Keratinocyte (primary cell): Measurements from ENCODE around the gene PASD1. TPM values are rescaled to one million over a fixed set of nuclear protein-coding genes. Genes with fewer than 3 reads are reported as not detected.

Source experiments
- DNase-seq: peaks from one replicate; pipeline ENCODE4 v3.0.0-alpha.2; 2011; ENCODE audit warnings: low read depth, missing footprints, low spot score
- FAIRE-seq: peaks from 2 replicates; lab custom pipeline; 2011; peaks lifted over from hg19 to GRCh38; lab: Jason Lieb, UNC
- H2AFZ ChIP-seq: 2 replicates; pipeline ENCODE4 v1.6.0; 2012; ENCODE audit warnings: low read length, control low read depth, inconsistent platforms; ENCODE audit not compliant: control insufficient read depth
- H3K27ac ChIP-seq: 2 replicates; pipeline ENCODE4 v1.5.1; 2011; ENCODE audit warnings: low read length; ENCODE audit not compliant: control insufficient read depth, insufficient read depth
- H3K27me3 ChIP-seq: 3 replicates; pipeline ENCODE4 v1.6.0; 2011; ENCODE audit warnings: low read length; ENCODE audit not compliant: control insufficient read depth, insufficient read depth; ENCODE audit errors: extremely low read depth
- H3K36me3 ChIP-seq, 2 experiments: 2 replicates in 1 of 2; 3 replicates in 1 of 2; pipeline ENCODE4 v1.5.1; 2011; ENCODE audit warnings: low read length in 2 of 2, mild to moderate bottlenecking in 1 of 2; ENCODE audit not compliant: control insufficient read depth in 2 of 2, insufficient read depth in 2 of 2; ENCODE audit errors: extremely low read depth in 1 of 2
- H3K4me1 ChIP-seq: 3 replicates; pipeline ENCODE4 v1.5.1; 2011; ENCODE audit warnings: low read length; ENCODE audit not compliant: control insufficient read depth, insufficient read depth; ENCODE audit errors: extremely low read depth
- H3K4me2 ChIP-seq: 3 replicates; pipeline ENCODE4 v1.6.0; 2011; ENCODE audit warnings: low read depth, low read length; ENCODE audit not compliant: control insufficient read depth, insufficient read depth; ENCODE audit errors: extremely low read depth
- H3K4me3 ChIP-seq, 3 experiments: fragments of 200-600 bp in 1 of 3; sonication (generic) in 1 of 3; 2 replicates in 2 of 3; 3 replicates in 1 of 3; pipeline ENCODE4 v1.5.1; 2011 to 2016; ENCODE audit warnings: low read length in 3 of 3, mild to moderate bottlenecking in 3 of 3, control low read depth in 2 of 3, inconsistent platforms in 1 of 3, low read depth in 1 of 3, mixed read lengths in 1 of 3, mixed run types in 1 of 3, moderate library complexity in 1 of 3; ENCODE audit not compliant: control insufficient read depth in 2 of 3, insufficient read depth in 2 of 3; ENCODE audit errors: extremely low read depth in 1 of 3
- H3K79me2 ChIP-seq: 2 replicates; pipeline ENCODE4 v1.6.0; 2012; ENCODE audit warnings: low read length; ENCODE audit not compliant: control insufficient read depth, insufficient read depth
- H3K9ac ChIP-seq: 3 replicates; pipeline ENCODE4 v1.6.0; 2011; ENCODE audit warnings: low read length; ENCODE audit not compliant: control insufficient read depth, insufficient read depth; ENCODE audit errors: extremely low read depth
- H3K9me1 ChIP-seq: 3 replicates; pipeline ENCODE4 v1.6.0; 2011; ENCODE audit warnings: low read length; ENCODE audit not compliant: control insufficient read depth, insufficient read depth; ENCODE audit errors: extremely low read depth
- H3K9me3 ChIP-seq: 2 replicates; pipeline ENCODE4 v1.5.1; 2012; ENCODE audit warnings: low read depth, low read length; ENCODE audit not compliant: control insufficient read depth
- H4K20me1 ChIP-seq: 3 replicates; pipeline ENCODE4 v1.6.0; 2011; ENCODE audit warnings: low read length; ENCODE audit not compliant: control insufficient read depth, insufficient read depth; ENCODE audit errors: extremely low read depth
- CTCF ChIP-seq, 3 experiments: IDR thresholded peaks in 1 of 3; conservative IDR thresholded peaks in 1 of 3; optimal IDR thresholded peaks in 1 of 3; 2 replicates in 2 of 3; 3 replicates in 1 of 3; pipeline versions ENCODE3 to v1.5.1; 2011; ENCODE audit warnings: low read length in 3 of 3, mild to moderate bottlenecking in 3 of 3, moderate library complexity in 2 of 3, control low read depth in 1 of 3, inconsistent platforms in 1 of 3; ENCODE audit not compliant: insufficient read depth in 2 of 3; ENCODE audit errors: extremely low read depth in 1 of 3
- EZH2 ChIP-seq: IDR thresholded peaks from one replicate; pipeline ENCODE4 v1.6.1; 2012; ENCODE audit warnings: inconsistent platforms, mild to moderate bottlenecking, low read length, moderate library complexity
- dilution Hi-C: fragments of 300-500 bp; cut with MboI; formaldehyde crosslinking; loops from one replicate; pipeline ENCODE4 v1.7.0; 2020; ENCODE audit warnings: low sequenced_read_pairs; ENCODE audit not compliant: extremely low pct_ligation_motif_present
- polyA plus RNA-seq, 5 experiments: library from polyadenylated mRNA; depleted of rRNA in 3 of 5; stranded (reverse) in 3 of 5; stranded (forward) in 1 of 5; unstranded in 1 of 5; fragments of >200 nt; gene quantifications; 1 replicate in 1 of 5; 2 replicates in 3 of 5; 3 replicates in 1 of 5; pipeline versions ENCODE4 v1.2.1 to v1.2.3, GENCODE V29; 2011 to 2012; ENCODE audit warnings: missing spikeins in 2 of 5, low read depth in 1 of 5, low replicate concordance in 1 of 5

PASD1 gene
- polyA plus RNA-seq, 1 donor (not counting 4 experiments of a cell fraction or from before 2014, with no cell fraction given), result not detected

- Histone ChIP-seq H3K27me3 (no peaks in the 10 kb centered on the region), H3K4me3 (no peak overlapping the region), H2AFZ (no peak overlapping the region), H3K9ac (no peak overlapping the region), H3K4me1 (no peaks in the 10 kb centered on the region), H3K9me1 (no peaks in the 10 kb centered on the region), H4K20me1 (no peaks in the 10 kb centered on the region), H3K27ac (no peak overlapping the region), H3K36me3 (no peaks in the 10 kb centered on the region), H3K4me2 (no peak overlapping the region), H3K9me3 (no peaks in the 10 kb centered on the region), H3K79me2 (no peaks in the 10 kb centered on the region)
- dilution Hi-C loops, result no loop called here
- FAIRE-seq (no peak), DNase-seq (no peak)
- TF ChIP-seq EZH2 (no peak), CTCF (optimal IDR thresholded peaks at IDR 0.05 in 1 of 3, IDR thresholded peaks at IDR 0.05 in 1 of 3, conservative IDR thresholded peaks at IDR 0.05 in 1 of 3; ENCODE audit: extremely low read depth in 1 of 3, insufficient read depth in 2 of 3, low read length in 3 of 3) (no peak)
Observed at GRCh38 chrX:151712253-151712652, 148.8 kb downstream of the PASD1 start.

- H3K9me1 ChIP-seq, result no peaks in the 10 kb centered on the region
- H3K36me3 ChIP-seq, result no peaks in the 10 kb centered on the region
- no peak overlapping the region for H2AFZ ChIP-seq
- TF ChIP-seq EZH2, result no peak
- peak; percentile 46 to 78 (median 64) for TF ChIP-seq CTCF (optimal IDR thresholded peaks at IDR 0.05 in 1 of 3, IDR thresholded peaks at IDR 0.05 in 1 of 3, conservative IDR thresholded peaks at IDR 0.05 in 1 of 3; ENCODE audit: extremely low read depth in 1 of 3, insufficient read depth in 2 of 3, low read length in 3 of 3)
- no peaks in the 10 kb centered on the region for H3K27me3 ChIP-seq
- no peak for DNase-seq
- H3K9ac ChIP-seq, result no peak overlapping the region
- no peaks in the 10 kb centered on the region for H3K4me1 ChIP-seq
- FAIRE-seq, result no peak
- no peak overlapping the region for H3K4me2 ChIP-seq
- H3K79me2 ChIP-seq, result no peaks in the 10 kb centered on the region
- dilution Hi-C loops, result no loop called here
- H4K20me1 ChIP-seq, result no peaks in the 10 kb centered on the region
- no peaks in the 10 kb centered on the region for H3K9me3 ChIP-seq
- no peak overlapping the region for H3K27ac ChIP-seq
- no peak overlapping the region for H3K4me3 ChIP-seq
Observed at GRCh38 chrX:151713849-151714248, 150.4 kb downstream of the PASD1 start.
